SK-N-SH (cell line): ENCODE results near the gene GUCY2D. TPM values are rescaled to one million over a fixed set of nuclear protein-coding genes. Genes with fewer than 3 reads are reported as not detected.
"Not testable (repeated sequence)": the region's sequence is repeated elsewhere in the genome, so short reads cannot be mapped to it uniquely, and the experiment has no call there.

Source experiments
- CTCF ChIA-PET: fragments of 300-600, 350-600 bp; formaldehyde crosslinking; extraction: SDS; loops from one replicate; lab custom pipeline; 2021; lab: Yijun Ruan, JAX
- POLR2A ChIA-PET: fragments of 350-600 bp; sonication (Branson Sonifier 250); formaldehyde crosslinking; extraction: SDS; loops from one replicate; lab custom pipeline; 2020; ENCODE audit warnings: antibody characterized with exemption, inconsistent platforms; lab: Yijun Ruan, JAX
- DNase-seq: peaks from one replicate; pipeline ENCODE4 v3.0.0; 2012
- H2AFZ ChIP-seq: fragments of 200-600 bp; sonication (generic); 2 replicates; pipeline ENCODE4 v1.8.1; 2016; ENCODE audit warnings: antibody characterized with exemption, mild to moderate bottlenecking, low read depth
- H3F3A ChIP-seq: fragments of 200-600 bp; sonication (generic); replicated peaks from 2 replicates; pipeline ENCODE3; 2016; ENCODE audit warnings: antibody characterized with exemption, mild to moderate bottlenecking; ENCODE audit not compliant: insufficient read depth
- H3K27ac ChIP-seq, 2 experiments: fragments of 200-500 bp in 1 of 2; fragments of 200-600 bp in 1 of 2; sonication (Bioruptor generic) in 1 of 2; sonication (generic), shearing (Covaris generic) in 1 of 2; 2 replicates each; pipeline versions ENCODE4 v1.5.1 to v1.6.1; 2014 to 2016; ENCODE audit warnings: low read depth in 2 of 2, inconsistent platforms in 1 of 2, low read length in 1 of 2, mild to moderate bottlenecking in 1 of 2, mixed read lengths in 1 of 2
- H3K27me3 ChIP-seq: fragments of 200-600 bp; sonication (generic), shearing (Covaris generic); 2 replicates; pipeline ENCODE4 v1.6.1; 2016; ENCODE audit warnings: mixed run types; ENCODE audit not compliant: insufficient read depth
- H3K36me3 ChIP-seq, 2 experiments: fragments of 200-500 bp in 1 of 2; fragments of 200-600 bp in 1 of 2; sonication (Bioruptor generic) in 1 of 2; sonication (generic) in 1 of 2; replicated peaks in 1 of 2; 2 replicates each; pipeline versions ENCODE3 to v1.5.1; 2014 to 2016; ENCODE audit warnings: low read length in 1 of 2, mild to moderate bottlenecking in 1 of 2; ENCODE audit not compliant: insufficient read depth in 2 of 2, control insufficient read depth in 1 of 2
- H3K4me1 ChIP-seq, 2 experiments: fragments of 200-500 bp in 1 of 2; fragments of 200-600 bp in 1 of 2; sonication (Bioruptor generic) in 1 of 2; sonication (generic), shearing (Covaris generic) in 1 of 2; 2 replicates each; pipeline versions ENCODE4 v1.5.1 to v1.6.1; 2014 to 2016; ENCODE audit warnings: low read depth in 1 of 2, low read length in 1 of 2, mixed run types in 1 of 2; ENCODE audit not compliant: insufficient read depth in 2 of 2, control insufficient read depth in 1 of 2
- H3K4me2 ChIP-seq: fragments of 200-600 bp; sonication (generic), shearing (Covaris generic); 2 replicates; pipeline ENCODE4 v1.6.1; 2017; ENCODE audit warnings: mixed run types
- H3K4me3 ChIP-seq, 2 experiments: fragments of 200-500 bp in 1 of 2; fragments of 200-600 bp in 1 of 2; sonication (Bioruptor generic) in 1 of 2; sonication (generic), shearing (Covaris generic) in 1 of 2; 2 replicates each; pipeline versions ENCODE4 v1.5.1 to v1.8.1; 2014 to 2016; ENCODE audit warnings: low read depth in 2 of 2, inconsistent platforms in 1 of 2, low read length in 1 of 2, mild to moderate bottlenecking in 1 of 2, mixed read lengths in 1 of 2, moderate library complexity in 1 of 2
- H3K79me2 ChIP-seq: fragments of 200-600 bp; sonication (generic); 2 replicates; pipeline ENCODE4 v1.8.1; 2017; ENCODE audit warnings: mild to moderate bottlenecking; ENCODE audit not compliant: insufficient read depth
- H3K9ac ChIP-seq: fragments of 200-600 bp; sonication (generic); 2 replicates; pipeline ENCODE4 v1.6.1; 2017; ENCODE audit warnings: mixed run types
- H3K9me2 ChIP-seq: fragments of 200-600 bp; sonication (generic); 2 replicates; pipeline ENCODE4 v1.6.1; 2017; ENCODE audit warnings: mixed run types
- H3K9me3 ChIP-seq: fragments of 200-600 bp; sonication (generic); 2 replicates; pipeline ENCODE4 v1.6.1; 2017; ENCODE audit warnings: mixed run types, mild to moderate bottlenecking, moderate library complexity
- H4K20me1 ChIP-seq: fragments of 200-600 bp; sonication (generic); 2 replicates; pipeline ENCODE4 v1.6.1; 2017; ENCODE audit warnings: mild to moderate bottlenecking, mixed run types; ENCODE audit not compliant: insufficient read depth
- EP300 ChIP-seq, 2 experiments: IDR thresholded peaks; 2 replicates each; pipeline versions ENCODE4 v1.4.0 to v1.6.1; 2012; ENCODE audit warnings: borderline replicate concordance in 1 of 2, low read depth in 1 of 2, low read length in 1 of 2
- EZH2phosphoT487 ChIP-seq: fragments of 200-600 bp; sonication (generic); IDR thresholded peaks from 2 replicates; pipeline ENCODE4 v1.6.1; 2017; ENCODE audit warnings: low read depth, mixed run types, mild to moderate bottlenecking, antibody characterized with exemption, moderate library complexity, borderline replicate concordance
- FOXJ3 ChIP-seq: sonication (generic); formaldehyde crosslinking; IDR thresholded peaks from 2 replicates; pipeline ENCODE4 v1.5.1; 2020; ENCODE audit warnings: mild to moderate bottlenecking, missing genetic modification reagents
- GATA2 ChIP-seq: sonication (generic); formaldehyde crosslinking; IDR thresholded peaks from 2 replicates; pipeline ENCODE4 v1.5.0; 2020; ENCODE audit warnings: mild to moderate bottlenecking, missing genetic modification reagents
- JUND ChIP-seq: IDR thresholded peaks from 2 replicates; pipeline ENCODE4 v1.4.0; 2012
- MEF2A ChIP-seq: IDR thresholded peaks from 2 replicates; pipeline ENCODE4 v1.4.0; 2012; ENCODE audit warnings: low read depth, borderline replicate concordance
- NFIC ChIP-seq: IDR thresholded peaks from 2 replicates; pipeline ENCODE4 v1.4.0; 2012; ENCODE audit warnings: borderline replicate concordance
- NRF1 ChIP-seq: IDR thresholded peaks from 2 replicates; pipeline ENCODE4 v1.6.1; 2012; ENCODE audit warnings: low read depth, mild to moderate bottlenecking, low read length
- POLR2AphosphoS5 ChIP-seq: IDR thresholded peaks from 2 replicates; pipeline ENCODE4 v1.6.1; 2012; ENCODE audit warnings: low read depth, low read length
- RCOR1 ChIP-seq: fragments of 150-350 bp; IDR thresholded peaks from 2 replicates; pipeline ENCODE4 v1.6.1; 2017; ENCODE audit warnings: antibody characterized with exemption, low read length
- SIN3A ChIP-seq: IDR thresholded peaks from 2 replicates; pipeline ENCODE4 v1.6.1; 2012; ENCODE audit warnings: low read depth, mild to moderate bottlenecking, low read length, moderate library complexity, borderline replicate concordance
- TCF12 ChIP-seq: IDR thresholded peaks from 2 replicates; pipeline ENCODE4 v1.4.0; 2012
- TEAD4 ChIP-seq: IDR thresholded peaks from 2 replicates; pipeline ENCODE4 v1.4.0; 2012; ENCODE audit warnings: mild to moderate bottlenecking, borderline replicate concordance; ENCODE audit not compliant: insufficient read depth
- WGBS: methylation state at CpG from one replicate; pipeline ENCODE4 v1.1.6; 2017; ENCODE audit warnings: low lambda C conversion rate; 5-methylcytosine and 5-hydroxymethylcytosine counted together
- polyA plus RNA-seq, 3 experiments: library from polyadenylated mRNA; depleted of rRNA; stranded (reverse); fragments of >200 nt; gene quantifications; 2 replicates each; pipeline ENCODE4 v1.2.3, GENCODE V29; 2012
- TF ChIP-seq, protein P1 (sequence below): IDR thresholded peaks from 2 replicates; pipeline ENCODE4 v1.4.0; 2012; ENCODE audit warnings: low read depth

Gene GUCY2D
- polyA plus RNA-seq, 1 of the 3 experiments (the other 2 are of a cell fraction), result not detected

DNA sequence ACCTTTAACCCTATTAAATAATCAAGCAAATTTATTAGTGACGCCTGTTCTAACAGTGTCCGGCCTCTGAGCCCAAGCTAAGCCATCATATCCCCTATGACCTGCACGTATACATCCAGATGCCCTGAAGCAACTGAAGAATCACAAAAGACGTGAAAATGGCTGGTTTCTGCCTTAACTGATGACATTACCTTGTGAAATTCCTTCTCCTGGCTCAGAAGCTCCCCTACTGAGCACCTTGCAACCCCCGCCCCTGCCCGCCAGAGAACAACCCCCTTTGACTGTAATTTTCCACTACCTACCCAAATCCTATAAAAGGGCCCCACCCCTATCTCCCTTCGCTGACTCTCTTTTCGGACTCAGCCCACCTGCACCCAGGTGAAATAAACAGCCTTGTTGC lies 59.4 kb downstream of the GUCY2D start:
- H3K36me3 ChIP-seq, H3K9me3 ChIP-seq, DNase-seq, H3F3A ChIP-seq, H3K4me2 ChIP-seq, H3K79me2 ChIP-seq, H2AFZ ChIP-seq, H3K9me2 ChIP-seq, H3K9ac ChIP-seq, H3K27ac ChIP-seq, H3K4me3 ChIP-seq, H3K4me1 ChIP-seq, H4K20me1 ChIP-seq, POLR2A ChIA-PET: not testable (repeated sequence)
- 51% methylated on average over 8 of the region's 8 CpGs for WGBS
- peaks cover 60% of the 10 kb centered on the region for H3K27me3 ChIP-seq
- CTCF ChIA-PET, result interaction anchor here (0.7 to 8.9 kb wide), 13 partner anchors 10 to 199 kb away, joined by 3 to 390 read pairs (median 53); partner anchors contain the start of genes ALOX12B and ALOXE3

DNA sequence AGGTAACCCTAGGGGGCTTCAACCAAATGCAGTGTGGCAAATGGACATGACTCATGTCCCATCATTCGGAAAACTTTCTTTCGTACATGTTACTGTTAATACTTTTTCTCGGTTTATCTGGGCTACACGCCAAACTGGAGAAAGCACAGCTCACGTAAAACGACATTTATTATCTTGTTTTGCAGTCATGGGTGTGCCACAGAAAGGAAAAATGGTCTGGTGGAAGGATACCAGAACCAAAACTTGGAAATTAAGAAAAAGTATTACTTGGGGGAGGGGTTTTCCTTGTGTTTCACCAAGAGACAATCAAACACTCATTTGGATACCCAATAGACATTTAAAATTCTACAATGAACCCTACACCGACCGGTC lies 60.0 kb downstream of the GUCY2D start:
- H3K27me3 ChIP-seq, result peaks cover 65% of the 10 kb centered on the region
- CTCF ChIA-PET, result interaction anchor here (0.7 to 8.9 kb wide), 13 partner anchors 11 to 238 kb away, joined by 3 to 390 read pairs (median 28); partner anchors contain the start of genes ALOX12B and ALOXE3
- H3K36me3 ChIP-seq, result no peaks in the 10 kb centered on the region
- peaks cover 4 to 8% of the 10 kb centered on the region in 2 experiments; a peak in 2 of 4 replicates for H3K4me1 ChIP-seq
- 5% methylated on average over 8 of the region's 8 CpGs for WGBS
- H3K9ac ChIP-seq, result no peak overlapping the region
- DNase-seq, result no peak
- H3K4me3 ChIP-seq, result peak overlapping the region in 1 of 2 experiments; percentile 31; a peak in 1 of 4 replicates
- H3K9me2 ChIP-seq, result no peaks in the 10 kb centered on the region
- no peaks in the 10 kb centered on the region for H3K79me2 ChIP-seq
- peak overlapping the region; percentile 64 for H3K4me2 ChIP-seq
- no peaks in the 10 kb centered on the region for H3F3A ChIP-seq
- TF ChIP-seq POLR2AphosphoS5 (no peak), GATA2 (CRISPR knock-in tag) (no peak), EZH2phosphoT487 (no peak), NFIC (no peak), NRF1 (no peak), TEAD4 (no peak), MEF2A (no peak), TCF12 (no peak), JUND (no peak), FOXJ3 (CRISPR knock-in tag) (no peak), SIN3A (no peak), RCOR1 (no peak), EP300 (IDR thresholded peaks at IDR 0.05; ENCODE audit: borderline replicate concordance in 1 of 2, low read depth in 1 of 2, low read length in 1 of 2) (no peak)
- TF ChIP-seq, protein P1, sequence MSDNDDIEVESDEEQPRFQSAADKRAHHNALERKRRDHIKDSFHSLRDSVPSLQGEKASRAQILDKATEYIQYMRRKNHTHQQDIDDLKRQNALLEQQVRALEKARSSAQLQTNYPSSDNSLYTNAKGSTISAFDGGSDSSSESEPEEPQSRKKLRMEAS, result no peak
- H2AFZ ChIP-seq, result no peak overlapping the region
- POLR2A ChIA-PET, result no interaction called here
- no peak overlapping the region for H3K27ac ChIP-seq
- H3K9me3 ChIP-seq, result no peaks in the 10 kb centered on the region
- H4K20me1 ChIP-seq, result no peaks in the 10 kb centered on the region
